ENCODE data around the gene HHATL. TPM values are rescaled to one million over a fixed set of nuclear protein-coding genes. Genes with fewer than 3 reads are reported as not detected.

HHATL gene
- total RNA-seq, 1 experiment from 2014 or later: 0.92 TPM

GRCh38 chr3:42666022-42666421, 36.6 kb downstream of the HHATL start (continued):
- no peak for TF ChIP-seq ZNF263 (CRISPR knock-in tag; IDR thresholded peaks at IDR 0.05; ENCODE audit: low read depth)

GRCh38 chr3:42665050-42665878, 37.3 kb downstream of the HHATL start:
- H3K36me3 Mint-ChIP-seq: no peaks in the 10 kb centered on the region; the same call in 1 of the 2 replicates
- H3K4me1 Mint-ChIP-seq: peaks cover 12% of the 10 kb centered on the region

GRCh38 chr3:42664438-42664803, 38.2 kb downstream of the HHATL start:
- ChIA-PET POLR2A (no interaction called here), CTCF (interaction anchor here (1.2 kb wide), 2 partner anchors 12 to 167 kb away, joined by 3 to 5 read pairs; no protein-coding TSS in a partner anchor)
- H3K27me3 Mint-ChIP-seq (ENCODE audit: low read depth): peaks cover 3% of the 10 kb centered on the region
- peaks cover 7% of the 10 kb centered on the region for H3K9me3 Mint-ChIP-seq
- TF ChIP-seq ZSCAN18 (CRISPR knock-in tag; IDR thresholded peaks at IDR 0.05) (no peak), ATF2 (CRISPR knock-in tag; IDR thresholded peaks at IDR 0.05; ENCODE audit: borderline replicate concordance, low read depth) (no peak), HMGXB4 (CRISPR knock-in tag; IDR thresholded peaks at IDR 0.05) (no peak), SMAD4 (CRISPR knock-in tag; IDR thresholded peaks at IDR 0.05) (no peak), MAX (CRISPR knock-in tag; IDR thresholded peaks at IDR 0.05) (no peak)
- H3K27ac Mint-ChIP-seq: no peak overlapping the region
- H3K36me3 Mint-ChIP-seq: no peaks in the 10 kb centered on the region; the same call in 1 of the 2 replicates
- ATAC-seq (no peak), DNase-seq (ENCODE audit: low spot score) (no peak)
- peaks cover 12% of the 10 kb centered on the region for H3K4me1 Mint-ChIP-seq
- no peak overlapping the region for H3K4me3 Mint-ChIP-seq

More at GRCh38 chr3:42665050-42665878, 37.3 kb downstream of the HHATL start:
- no peak overlapping the region for H3K4me3 Mint-ChIP-seq
- ATAC-seq (no peak), DNase-seq (ENCODE audit: low spot score) (no peak)
- no peak for TF ChIP-seq E2F5 (CRISPR knock-in tag; IDR thresholded peaks at IDR 0.05)
- TF ChIP-seq NFYB (CRISPR knock-in tag; conservative IDR thresholded peaks at IDR 0.05; ENCODE audit: low read depth): no peak
- TF ChIP-seq GTF2I (CRISPR knock-in tag; conservative IDR thresholded peaks at IDR 0.05): no peak
- no peak for TF ChIP-seq RELA (CRISPR knock-in tag; IDR thresholded peaks at IDR 0.05; ENCODE audit: borderline replicate concordance)
- TF ChIP-seq MLX (CRISPR knock-in tag; IDR thresholded peaks at IDR 0.05): no peak
- TF ChIP-seq SMAD4 (CRISPR knock-in tag; IDR thresholded peaks at IDR 0.05): no peak
- no peak for TF ChIP-seq TEAD4 (CRISPR knock-in tag; IDR thresholded peaks at IDR 0.05)
- no peak for TF ChIP-seq ATF6 (CRISPR knock-in tag; IDR thresholded peaks at IDR 0.05)
- TF ChIP-seq GABPB1 (CRISPR knock-in tag; IDR thresholded peaks at IDR 0.05): no peak
- no peak for TF ChIP-seq CDX4 (CRISPR knock-in tag; IDR thresholded peaks at IDR 0.05; ENCODE audit: borderline replicate concordance)
- TF ChIP-seq MXD4 (CRISPR knock-in tag; IDR thresholded peaks at IDR 0.05; ENCODE audit: borderline replicate concordance): no peak
- POLR2A ChIA-PET: no interaction called here
- H3K27ac Mint-ChIP-seq: no peak overlapping the region
- peaks cover 7% of the 10 kb centered on the region for H3K9me3 Mint-ChIP-seq
- CTCF ChIA-PET: interaction anchor here (1.0 to 1.2 kb wide), 4 partner anchors 13 to 166 kb away, joined by 3 to 5 read pairs (median 4); no protein-coding TSS in a partner anchor
- peaks cover 3% of the 10 kb centered on the region for H3K27me3 Mint-ChIP-seq (ENCODE audit: low read depth)
